GM19043 (cell line): ENCODE results near the gene POLR3GL.

ENCODE experiments used
- ATAC-seq: cut with Tn5 transposase; IDR thresholded peaks from one replicate; pipeline ENCODE4 v1.9.1; 2021; ENCODE audit warnings: low read depth; ENCODE audit not compliant: unreplicated experiment

POLR3GL gene

GRCh38 chr1:145990249-145990855 is 25.9 kb downstream of the POLR3GL start:
- no peak for ATAC-seq

GRCh38 chr1:145991735-145992412 is 27.4 kb downstream of the POLR3GL start:
- no peak for ATAC-seq

GRCh38 chr1:145992502-145992936 is 28.0 kb downstream of the POLR3GL start:
- no peak for ATAC-seq

GRCh38 chr1:145992958-145993617 is 28.6 kb downstream of the POLR3GL start:
- ATAC-seq: no peak

- no peak for ATAC-seq
Observed at GRCh38 chr1:145993618-145994390, 29.3 kb downstream of the POLR3GL start.

- no peak for ATAC-seq
Observed at GRCh38 chr1:145994391-145995120, 30.1 kb downstream of the POLR3GL start.

GRCh38 chr1:145995148-145995881 is 30.8 kb downstream of the POLR3GL start:
- no peak for ATAC-seq

GRCh38 chr1:145995964-145996432 is 31.5 kb downstream of the POLR3GL start:
- no peak for ATAC-seq

GRCh38 chr1:145996433-145997015 is 32.0 kb downstream of the POLR3GL start, which contains the start of gene TXNIP:
TXNIP (minus strand) TSS chr1:145996579; CDS start chr1:145996266, 313 bp downstream.
- peak; percentile 78 for ATAC-seq

- peak; percentile 60 for ATAC-seq
Observed at GRCh38 chr1:145997016-145997717, 32.7 kb downstream of the POLR3GL start.

GRCh38 chr1:145997718-145998023 is 33.2 kb downstream of the POLR3GL start:
- no peak for ATAC-seq

- ATAC-seq: no peak
Observed at GRCh38 chr1:145999321-146000024, 35.0 kb downstream of the POLR3GL start.

- ATAC-seq: no peak
Observed at GRCh38 chr1:146001709-146002108, 37.2 kb downstream of the POLR3GL start.

GRCh38 chr1:146007489-146008133 is 43.1 kb downstream of the POLR3GL start:
- ATAC-seq: no peak

- ATAC-seq: no peak
Observed at GRCh38 chr1:146010126-146010738, 45.7 kb downstream of the POLR3GL start.

- ATAC-seq: no peak
Observed at GRCh38 chr1:146012703-146013558, 48.4 kb downstream of the POLR3GL start.
